GM12878 (cell line): Measurements from ENCODE around the gene TMEM38A. TPM values are rescaled to one million over a fixed set of nuclear protein-coding genes. Genes with fewer than 3 reads are reported as not detected.
"Not testable (repeated sequence)": the region's sequence is repeated elsewhere in the genome, so short reads cannot be mapped to it uniquely, and the experiment has no call there.

Source experiments
- ATAC-seq: fragments of 200-7000 bp; cut with Tn5 transposase; 3 replicates; pipeline ENCODE4 v1.9.1; 2020; ENCODE audit warnings: mild to moderate bottlenecking, moderate library complexity
- BruUV-seq: library from RNA; stranded (reverse); fragments of 400-500 nt; replicated peaks from 2 replicates; lab custom pipeline; 2021; lab: Mats Ljungman, UMichigan
- CTCF ChIA-PET: fragments of 300-600 bp; sonication (Branson Sonifier 250); formaldehyde crosslinking; extraction: SDS; loops from one replicate; lab custom pipeline; 2021; ENCODE audit warnings: inconsistent platforms; lab: Yijun Ruan, JAX
- POLR2A ChIA-PET: fragments of 350-600 bp; formaldehyde crosslinking; extraction: SDS; loops from one replicate; lab custom pipeline; 2021; ENCODE audit warnings: inconsistent platforms; lab: Charles Lee
- RAD21 ChIA-PET: fragments of 300-600 bp; sonication (Branson Sonifier 250); formaldehyde crosslinking; loops from one replicate; lab custom pipeline; 2023; ENCODE audit warnings: antibody characterized with exemption; ENCODE audit not compliant: unreplicated experiment; lab: Charles Lee
- SMC1A ChIA-PET: fragments of 300-600 bp; sonication (Branson Sonifier 250); formaldehyde crosslinking; loops from one replicate; lab custom pipeline; 2023; ENCODE audit not compliant: unreplicated experiment, uncharacterized antibody; lab: Charles Lee
- DNase-seq: peaks from one replicate; pipeline ENCODE4 v3.0.0-alpha.2; 2011; ENCODE audit warnings: low read depth, low spot score
- FAIRE-seq: peaks from 3 replicates; lab custom pipeline; 2011; peaks lifted over from hg19 to GRCh38; lab: Jason Lieb, UNC
- H2AFZ ChIP-seq: 2 replicates; pipeline ENCODE4 v1.6.0; 2011; ENCODE audit warnings: low read depth, low read length, control low read depth; ENCODE audit not compliant: control insufficient read depth
- H3K27ac ChIP-seq: 2 replicates; pipeline ENCODE4 v1.5.1; 2011; ENCODE audit warnings: control low read depth; ENCODE audit not compliant: control insufficient read depth, insufficient read depth
- H3K27me3 ChIP-seq, 2 experiments: replicated peaks in 1 of 2; 2 replicates each; pipeline versions ENCODE4 v1.6.0 to v1.6.1; 2011; ENCODE audit warnings: low read length in 1 of 2; ENCODE audit not compliant: control insufficient read depth in 2 of 2, insufficient read depth in 2 of 2
- H3K36me3 ChIP-seq, 2 experiments: 2 replicates each; pipeline ENCODE4 v1.5.1; 2011; ENCODE audit warnings: low read length in 1 of 2; ENCODE audit not compliant: control insufficient read depth in 2 of 2, insufficient read depth in 2 of 2
- H3K4me1 ChIP-seq: 2 replicates; pipeline ENCODE4 v1.6.1; 2011; ENCODE audit warnings: mild to moderate bottlenecking, low read length, moderate library complexity, mixed read lengths; ENCODE audit not compliant: control insufficient read depth, insufficient read depth
- H3K4me2 ChIP-seq: 2 replicates; pipeline ENCODE4 v1.6.0; 2011; ENCODE audit warnings: control low read depth; ENCODE audit not compliant: control insufficient read depth, insufficient read depth
- H3K4me3 ChIP-seq: fragments of 200-600 bp; sonication (generic); 2 replicates; pipeline ENCODE4 v1.5.1; 2016
- H3K79me2 ChIP-seq: 2 replicates; pipeline ENCODE4 v1.6.0; 2011; ENCODE audit warnings: low read length; ENCODE audit not compliant: control insufficient read depth, insufficient read depth
- H3K9ac ChIP-seq: 2 replicates; pipeline ENCODE4 v1.8.0; 2011; ENCODE audit warnings: low read length, control low read depth, mixed read lengths; ENCODE audit not compliant: control insufficient read depth, insufficient read depth
- H3K9me3 ChIP-seq: replicated peaks from 3 replicates; pipeline ENCODE4 v1.5.1; 2011; ENCODE audit warnings: mild to moderate bottlenecking, low read length; ENCODE audit not compliant: control insufficient read depth, insufficient read depth
- H4K20me1 ChIP-seq: 2 replicates; pipeline ENCODE4 v1.6.0; 2011; ENCODE audit not compliant: control insufficient read depth, insufficient read depth
- ATF2 ChIP-seq: IDR thresholded peaks from 2 replicates; pipeline ENCODE4 v1.6.1; 2012; ENCODE audit warnings: low read length, inconsistent platforms
- ATF3 ChIP-seq: IDR thresholded peaks from 2 replicates; pipeline ENCODE4 v1.6.1; 2011; ENCODE audit warnings: low read depth, mild to moderate bottlenecking, low read length, moderate library complexity, borderline replicate concordance; ENCODE audit errors: extremely low read depth
- BCLAF1 ChIP-seq: fragments of 450-650 bp; IDR thresholded peaks from 2 replicates; pipeline ENCODE4 v1.6.1; 2017; ENCODE audit warnings: antibody characterized with exemption, mild to moderate bottlenecking, moderate library complexity
- DPF2 ChIP-seq: fragments of 450-650 bp; IDR thresholded peaks from 2 replicates; pipeline ENCODE4 v1.6.1; 2017; ENCODE audit warnings: mild to moderate bottlenecking
- EED ChIP-seq: sonication (generic); IDR thresholded peaks from 2 replicates; pipeline ENCODE4 v1.6.1; 2016; ENCODE audit warnings: antibody characterized with exemption, low read depth
- EGR1 ChIP-seq, 2 experiments: IDR thresholded peaks; 1 replicate in 1 of 2; 2 replicates in 1 of 2; pipeline ENCODE4 v1.6.1; 2011 to 2012; ENCODE audit warnings: low read depth in 2 of 2, low read length in 2 of 2, borderline replicate concordance in 1 of 2, mild to moderate bottlenecking in 1 of 2, moderate library complexity in 1 of 2
- FOXK2 ChIP-seq: fragments of 450-650 bp; IDR thresholded peaks from 2 replicates; pipeline ENCODE4 v1.6.1; 2017; ENCODE audit warnings: mild to moderate bottlenecking, moderate library complexity
- JUNB ChIP-seq: IDR thresholded peaks from 2 replicates; pipeline ENCODE4 v1.6.1; 2016; ENCODE audit warnings: antibody characterized with exemption, mild to moderate bottlenecking
- NFXL1 ChIP-seq: fragments of 450-650 bp; IDR thresholded peaks from 2 replicates; pipeline ENCODE4 v1.6.1; 2017; ENCODE audit warnings: antibody characterized with exemption, mild to moderate bottlenecking, borderline replicate concordance
- RAD51 ChIP-seq: fragments of 450-650 bp; IDR thresholded peaks from 2 replicates; pipeline ENCODE4 v1.6.1; 2016; ENCODE audit warnings: moderate library complexity, mild to moderate bottlenecking, inconsistent platforms
- RBBP5 ChIP-seq: fragments of 200-600 bp; sonication (generic); conservative IDR thresholded peaks from 2 replicates; pipeline ENCODE4 v1.6.1; 2016
- SREBF2 ChIP-seq: IDR thresholded peaks from 2 replicates; pipeline ENCODE4 v1.6.1; 2012; ENCODE audit warnings: mild to moderate bottlenecking, low read length
- TAF1 ChIP-seq: IDR thresholded peaks from 2 replicates; pipeline ENCODE4 v1.6.1; 2011; ENCODE audit warnings: mild to moderate bottlenecking, low read depth, low read length, borderline replicate concordance
- ZNF217 ChIP-seq: fragments of 450-650 bp; IDR thresholded peaks from 2 replicates; pipeline ENCODE4 v1.6.1; 2017; ENCODE audit warnings: antibody characterized with exemption, mild to moderate bottlenecking
- ZNF274 ChIP-seq: IDR thresholded peaks from one replicate; pipeline ENCODE4 v1.8.0; 2011; ENCODE audit not compliant: insufficient read length, insufficient read depth
- WGBS: methylation state at CpG from one replicate; pipeline ENCODE4 v1.1.6; 2016; ENCODE audit warnings: low lambda C conversion rate; ENCODE audit not compliant: insufficient replicate concordance, insufficient coverage; ENCODE audit errors: missing lambda C conversion rate; 5-methylcytosine and 5-hydroxymethylcytosine counted together
- in situ Hi-C: fragments of 300-500 bp; cut with MboI; formaldehyde crosslinking; loops from 9 replicates; pipeline ENCODE4 v1.14.3; 2018; ENCODE audit warnings: mixed read lengths
- intact Hi-C: fragments of 100-400 bp; cut with micrococcal nuclease; formaldehyde crosslinking; loops from one replicate; pipeline ENCODE4 v1.14.2; 2022; ENCODE audit not compliant: unreplicated experiment
- polyA plus RNA-seq, 11 experiments: library from polyadenylated mRNA; depleted of rRNA in 4 of 11; unstranded in 6 of 11; stranded (reverse) in 5 of 11; fragments of >200 nt; fragmentation: Nextera tagmentation in 4 of 11; fragmentation: Illumina TruSeq in 1 of 11; extraction: Ambion mirVana in 4 of 11; extraction: Trizol in 1 of 11; gene quantifications; 1 replicate in 1 of 11; 2 replicates in 10 of 11; pipeline versions ENCODE4 v1.2.1 to v1.2.3, GENCODE V29; 2011 to 2016; ENCODE audit warnings: inconsistent platforms in 2 of 11, missing spikeins in 2 of 11, low read depth in 1 of 11
- total RNA-seq, 4 experiments: library from RNA; depleted of rRNA in 3 of 4; stranded (reverse); fragments of >200 nt in 3 of 4; fragmentation: Illumina TruSeq in 1 of 4; extraction: Trizol in 1 of 4; gene quantifications; 2 replicates each; pipeline versions ENCODE4 v1.2.1 to v1.2.3, GENCODE V29; 2013 to 2021

TMEM38A gene
- total and polyA plus RNA-seq, 10 of the 15 experiments (the other 5 are each of a cell fraction or from before 2014, with no cell fraction given) = 4.5 to 22.2 (median 15.0) TPM

- FAIRE-seq, ATAC-seq, H3K9ac ChIP-seq, SMC1A ChIA-PET, H4K20me1 ChIP-seq, H2AFZ ChIP-seq, BruUV-seq, DNase-seq, RAD21 ChIA-PET, H3K27me3 ChIP-seq, intact Hi-C loops, H3K27ac ChIP-seq, H3K36me3 ChIP-seq, in situ Hi-C loops, H3K4me2 ChIP-seq, H3K4me1 ChIP-seq, H3K4me3 ChIP-seq, CTCF ChIA-PET, H3K9me3 ChIP-seq: not testable (repeated sequence)
- WGBS = 98% methylated on average over 4 of the region's 4 CpGs
- POLR2A ChIA-PET = interaction anchor here (1.0 kb wide), 1 partner anchor 87 kb away, joined by 5 read pairs; no protein-coding TSS in a partner anchor
- H3K79me2 ChIP-seq = peaks cover 12% of the 10 kb centered on the region
These were observed 7.8 kb downstream of the TMEM38A start for GRCh38 chr19:16668702-16669101.

- no peak overlapping the region for H3K4me2 ChIP-seq
- no peak overlapping the region for H3K9ac ChIP-seq
- CTCF ChIA-PET = interaction anchor here (0.6 kb wide), 1 partner anchor 735 kb away, joined by 3 read pairs; the partner anchor contains the start of gene BST2
- no TSS peak for BruUV-seq
- no peaks in the 10 kb centered on the region for H3K27me3 ChIP-seq
- H3K9me3 ChIP-seq = no peaks in the 10 kb centered on the region
- ATAC-seq (no peak), FAIRE-seq (no peak), DNase-seq (no peak)
- peaks cover 0 to 2% of the 10 kb centered on the region in 2 experiments; a peak in 3 of 4 replicates for H3K36me3 ChIP-seq
- H2AFZ ChIP-seq = no peak overlapping the region
- POLR2A ChIA-PET = interaction anchor here (0.7 kb wide), 1 partner anchor 16 kb away, joined by 4 read pairs; no protein-coding TSS in a partner anchor
- peaks cover 3% of the 10 kb centered on the region; the same call in 1 of the 2 replicates for H3K79me2 ChIP-seq
- SMC1A ChIA-PET = no interaction called here
- H3K4me3 ChIP-seq = no peak overlapping the region
- RAD21 ChIA-PET = no interaction called here
- no peaks in the 10 kb centered on the region for H3K4me1 ChIP-seq
- in situ Hi-C loops (no loop called here), intact Hi-C loops (no loop called here)
- H4K20me1 ChIP-seq = no peaks in the 10 kb centered on the region
- 97% methylated on average over 13 of the region's 13 CpGs for WGBS
- H3K27ac ChIP-seq = no peak overlapping the region
- TF ChIP-seq EED (no peak), JUNB (no peak), SREBF2 (no peak), RAD51 (no peak), FOXK2 (no peak), ZNF217 (no peak), ATF2 (no peak), EGR1 (IDR thresholded peaks at IDR 0.05; ENCODE audit: borderline replicate concordance in 1 of 2, low read depth in 2 of 2, low read length in 2 of 2) (no peak), ATF3 (no peak), NFXL1 (no peak), TAF1 (no peak), RBBP5 (no peak), BCLAF1 (no peak), ZNF274 (no peak), DPF2 (no peak)
These were observed 9.4 kb downstream of the TMEM38A start for GRCh38 chr19:16670291-16670690.
